H9 (cell line): ENCODE measurements around the gene PTPRN2. TPM values are rescaled to one million over a fixed set of nuclear protein-coding genes. Genes with fewer than 3 reads are reported as not detected.

ENCODE experiments used
- DNase-seq: peaks from one replicate; pipeline ENCODE4 v3.0.0-alpha.2; 2017
- H2AFZ ChIP-seq: one replicate; pipeline ENCODE4 v1.6.1; 2013; ENCODE audit warnings: mild to moderate bottlenecking, low read length, control low read depth, moderate library complexity
- H2AK5ac ChIP-seq: 2 replicates; pipeline ENCODE4 v1.6.1; 2013; ENCODE audit warnings: low read length, control low read depth, mixed read lengths; ENCODE audit not compliant: insufficient read length
- H2BK120ac ChIP-seq: one replicate; pipeline ENCODE4 v1.6.1; 2013; ENCODE audit warnings: low read depth, mild to moderate bottlenecking, low read length, control low read depth, inconsistent platforms; ENCODE audit not compliant: poor library complexity, severe bottlenecking
- H2BK12ac ChIP-seq: 2 replicates; pipeline ENCODE4 v1.6.1; 2013; ENCODE audit warnings: low read length, control low read depth, mixed read lengths, low read depth; ENCODE audit not compliant: insufficient read length
- H2BK15ac ChIP-seq: 2 replicates; pipeline ENCODE4 v1.6.1; 2013; ENCODE audit warnings: low read depth, low read length, control low read depth
- H2BK20ac ChIP-seq: one replicate; pipeline ENCODE4 v1.6.1; 2013; ENCODE audit warnings: low read depth, mild to moderate bottlenecking, low read length, control low read depth, inconsistent platforms; ENCODE audit not compliant: poor library complexity, severe bottlenecking
- H2BK5ac ChIP-seq: 2 replicates; pipeline ENCODE4 v1.6.1; 2013; ENCODE audit warnings: low read length, control low read depth, mixed read lengths; ENCODE audit not compliant: insufficient read length
- H3K14ac ChIP-seq: 2 replicates; pipeline ENCODE4 v1.6.1; 2013; ENCODE audit warnings: low read length, control low read depth; ENCODE audit not compliant: insufficient read depth
- H3K18ac ChIP-seq: 2 replicates; pipeline ENCODE4 v1.6.1; 2013; ENCODE audit warnings: low read depth, mild to moderate bottlenecking, mixed read lengths, low read length, control low read depth; ENCODE audit not compliant: insufficient read length
- H3K23ac ChIP-seq: 2 replicates; pipeline ENCODE4 v1.6.1; 2013; ENCODE audit warnings: low read length, control low read depth, mixed read lengths, low read depth; ENCODE audit not compliant: insufficient read length
- H3K23me2 ChIP-seq: 2 replicates; pipeline ENCODE4 v1.6.1; 2013; ENCODE audit warnings: low read depth, mild to moderate bottlenecking, mixed read lengths, low read length, control low read depth; ENCODE audit not compliant: insufficient read length, poor library complexity, severe bottlenecking
- H3K27ac ChIP-seq: 2 replicates; pipeline ENCODE4 v1.5.1; 2013; ENCODE audit warnings: low read length, control low read depth, mixed read lengths, low read depth; ENCODE audit not compliant: insufficient read length
- H3K27me3 ChIP-seq: 2 replicates; pipeline ENCODE4 v1.6.1; 2013; ENCODE audit warnings: low read length, control low read depth, inconsistent platforms; ENCODE audit not compliant: insufficient read depth
- H3K4ac ChIP-seq: 2 replicates; pipeline ENCODE4 v1.6.1; 2013; ENCODE audit warnings: low read depth, mild to moderate bottlenecking, control low read depth, inconsistent platforms, low read length, moderate library complexity
- H3K4me1 ChIP-seq: 2 replicates; pipeline ENCODE4 v1.6.1; 2013; ENCODE audit warnings: low read length, control low read depth, inconsistent platforms; ENCODE audit not compliant: insufficient read depth
- H3K4me2 ChIP-seq: 2 replicates; pipeline ENCODE4 v1.6.1; 2013; ENCODE audit warnings: low read length, control low read depth, mixed read lengths; ENCODE audit not compliant: insufficient read length, insufficient read depth
- H3K56ac ChIP-seq: 2 replicates; pipeline ENCODE4 v1.6.1; 2013; ENCODE audit warnings: low read depth, mild to moderate bottlenecking, mixed read lengths, low read length, control low read depth; ENCODE audit not compliant: insufficient read length
- H3K79me1 ChIP-seq: 2 replicates; pipeline ENCODE4 v1.6.1; 2013; ENCODE audit warnings: low read depth, mild to moderate bottlenecking, moderate library complexity, low read length, control low read depth, inconsistent platforms; ENCODE audit not compliant: insufficient read depth, poor library complexity, severe bottlenecking
- H3K79me2 ChIP-seq: 2 replicates; pipeline ENCODE4 v1.6.1; 2013; ENCODE audit warnings: low read length, control low read depth, inconsistent platforms; ENCODE audit not compliant: insufficient read depth
- H3K9ac ChIP-seq: 2 replicates; pipeline ENCODE4 v1.6.1; 2013; ENCODE audit warnings: low read length, control low read depth, mixed read lengths; ENCODE audit not compliant: insufficient read length; ENCODE audit errors: extremely low read depth
- H3K9me3 ChIP-seq: one replicate; pipeline ENCODE4 v1.6.1; 2013; ENCODE audit warnings: low read depth, low read length, inconsistent platforms; ENCODE audit not compliant: control insufficient read depth
- H3T11ph ChIP-seq: one replicate; pipeline ENCODE4 v1.6.1; 2013; ENCODE audit warnings: mild to moderate bottlenecking, low read length, control low read depth, inconsistent platforms
- H4K20me1 ChIP-seq: one replicate; pipeline ENCODE4 v1.6.1; 2013; ENCODE audit not compliant: control insufficient read depth, insufficient read length, insufficient read depth
- H4K5ac ChIP-seq: 2 replicates; pipeline ENCODE4 v1.6.1; 2013; ENCODE audit warnings: low read depth, mild to moderate bottlenecking, mixed read lengths, low read length, control low read depth; ENCODE audit not compliant: insufficient read length
- H4K8ac ChIP-seq: replicated peaks from 2 replicates; pipeline ENCODE4 v1.6.1; 2013; ENCODE audit warnings: low read length, control low read depth, mixed read lengths, low read depth; ENCODE audit not compliant: insufficient read length
- H4K91ac ChIP-seq: 2 replicates; pipeline ENCODE4 v1.6.1; 2013; ENCODE audit warnings: low read depth, mild to moderate bottlenecking, moderate library complexity, mixed read lengths, low read length, control low read depth; ENCODE audit not compliant: insufficient read length
- H3K27ac Mint-ChIP-seq, 3 experiments: 2 replicates in 2 of 3; 3 replicates in 1 of 3; pipeline ENCODE4 v1.8.0; 2020 to 2021; ENCODE audit warnings: mixed read lengths in 3 of 3, mild to moderate bottlenecking in 1 of 3, moderate library complexity in 1 of 3
- H3K27me3 Mint-ChIP-seq: 2 replicates; pipeline ENCODE4 v1.8.0; 2021; ENCODE audit warnings: low read depth, mild to moderate bottlenecking, moderate library complexity, mixed read lengths
- H3K36me3 Mint-ChIP-seq, 3 experiments: 2 replicates in 2 of 3; 3 replicates in 1 of 3; pipeline ENCODE4 v1.8.0; 2020 to 2021; ENCODE audit warnings: low read depth in 3 of 3, mixed read lengths in 3 of 3; ENCODE audit not compliant: insufficient read depth in 1 of 3
- H3K4me1 Mint-ChIP-seq, 2 experiments: 2 replicates each; pipeline ENCODE4 v1.8.0; 2020; ENCODE audit warnings: mixed read lengths in 2 of 2
- H3K4me3 Mint-ChIP-seq, 2 experiments: 2 replicates in 1 of 2; 3 replicates in 1 of 2; pipeline ENCODE4 v1.8.0; 2020 to 2021; ENCODE audit warnings: mild to moderate bottlenecking in 2 of 2, mixed read lengths in 2 of 2, moderate library complexity in 1 of 2
- H3K9me3 Mint-ChIP-seq, 2 experiments: 2 replicates in 1 of 2; 3 replicates in 1 of 2; pipeline ENCODE4 v1.8.0; 2020; ENCODE audit warnings: mild to moderate bottlenecking in 2 of 2, mixed read lengths in 2 of 2, moderate library complexity in 1 of 2
- WGBS: extraction: QIAGEN DNeasy Blood & Tissue Kit; methylation state at CpG from one replicate; pipeline ENCODE4 v1.1.7; 2013; ENCODE audit warnings: missing lambda C conversion rate, low lambda C conversion rate, mixed read lengths; ENCODE audit not compliant: insufficient read length; ENCODE audit errors: extremely low coverage; 5-methylcytosine and 5-hydroxymethylcytosine counted together
- total RNA-seq: library from RNA; stranded (reverse); gene quantifications from 2 replicates; pipeline ENCODE4 v1.2.1, GENCODE V29; 2021
- TF ChIP-seq, protein P1 (sequence below): fragments of 200-600 bp; sonication (generic); conservative IDR thresholded peaks from 3 replicates; pipeline ENCODE4 v1.8.0; 2021; ENCODE audit warnings: antibody characterized with exemption, mild to moderate bottlenecking

Gene PTPRN2
- total RNA-seq, 1 experiment from 2014 or later, result 5.2 TPM

DNA sequence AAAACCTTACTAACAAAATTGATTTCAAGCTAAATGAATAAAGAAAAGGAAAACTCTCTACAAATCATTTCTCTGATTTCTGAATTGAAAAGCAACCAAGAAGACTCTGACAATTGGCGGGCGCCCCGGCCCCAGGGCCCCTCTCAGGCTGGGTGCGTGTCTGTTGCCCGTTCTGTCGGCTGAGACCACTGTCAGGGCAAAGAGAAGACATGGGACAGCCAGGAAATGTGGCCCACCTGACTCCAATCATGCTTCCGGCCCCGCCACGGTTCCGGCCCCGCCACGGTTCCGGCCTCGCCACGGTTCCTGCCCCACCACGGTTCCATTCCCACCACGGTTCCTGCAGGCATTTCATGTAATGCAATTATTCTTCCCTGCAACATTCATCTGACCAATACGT is 115.9 kb downstream of the PTPRN2 start:
- Mint-ChIP-seq H3K36me3 (no peaks in the 10 kb centered on the region), H3K4me1 (peaks cover 65 to 66% of the 10 kb centered on the region in 2 experiments), H3K27me3 (peaks cover 3% of the 10 kb centered on the region; the same call in 1 of the 2 replicates), H3K9me3 (peaks cover 0 to 2% of the 10 kb centered on the region in 2 experiments; a peak in 1 of 5 replicates), H3K4me3 (no peak overlapping the region), H3K27ac (no peak overlapping the region)
- Histone ChIP-seq H2BK15ac (no peak overlapping the region), H3K4ac (no peak overlapping the region), H4K20me1 (no peaks in the 10 kb centered on the region), H2BK5ac (no peak overlapping the region), H3K18ac (no peak overlapping the region), H2BK20ac (no peak overlapping the region), H3K4me2 (no peak overlapping the region), H3K23ac (no peak overlapping the region), H3K4me1 (peaks cover 19% of the 10 kb centered on the region; the same call in 1 of the 2 replicates), H2AFZ (no peak overlapping the region), H3K56ac (no peak overlapping the region), H3K23me2 (no peaks in the 10 kb centered on the region), H2AK5ac (no peak overlapping the region), H3K79me1 (no peaks in the 10 kb centered on the region), H3K79me2 (no peaks in the 10 kb centered on the region), H2BK12ac (no peak overlapping the region), H3K14ac (no peak overlapping the region), H3K27me3 (no peaks in the 10 kb centered on the region), H3K27ac (no peak overlapping the region), H4K91ac (no peak overlapping the region), H2BK120ac (no peak overlapping the region), H4K8ac (no peak overlapping the region), H3T11ph (no peak overlapping the region), H3K9ac (no peak overlapping the region), H3K9me3 (no peaks in the 10 kb centered on the region), H4K5ac (no peak overlapping the region)
- TF ChIP-seq, protein P1, sequence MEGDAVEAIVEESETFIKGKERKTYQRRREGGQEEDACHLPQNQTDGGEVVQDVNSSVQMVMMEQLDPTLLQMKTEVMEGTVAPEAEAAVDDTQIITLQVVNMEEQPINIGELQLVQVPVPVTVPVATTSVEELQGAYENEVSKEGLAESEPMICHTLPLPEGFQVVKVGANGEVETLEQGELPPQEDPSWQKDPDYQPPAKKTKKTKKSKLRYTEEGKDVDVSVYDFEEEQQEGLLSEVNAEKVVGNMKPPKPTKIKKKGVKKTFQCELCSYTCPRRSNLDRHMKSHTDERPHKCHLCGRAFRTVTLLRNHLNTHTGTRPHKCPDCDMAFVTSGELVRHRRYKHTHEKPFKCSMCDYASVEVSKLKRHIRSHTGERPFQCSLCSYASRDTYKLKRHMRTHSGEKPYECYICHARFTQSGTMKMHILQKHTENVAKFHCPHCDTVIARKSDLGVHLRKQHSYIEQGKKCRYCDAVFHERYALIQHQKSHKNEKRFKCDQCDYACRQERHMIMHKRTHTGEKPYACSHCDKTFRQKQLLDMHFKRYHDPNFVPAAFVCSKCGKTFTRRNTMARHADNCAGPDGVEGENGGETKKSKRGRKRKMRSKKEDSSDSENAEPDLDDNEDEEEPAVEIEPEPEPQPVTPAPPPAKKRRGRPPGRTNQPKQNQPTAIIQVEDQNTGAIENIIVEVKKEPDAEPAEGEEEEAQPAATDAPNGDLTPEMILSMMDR, result no peak
- no peak for DNase-seq
- no CpG with 5 or more reads among the region's 18 CpGs for WGBS
